GM12878 (cell line): ENCODE data around the gene KLHDC10.

Experiments
- CHD2 ChIP-seq: IDR thresholded peaks from 2 replicates; pipeline ENCODE4 v1.6.1; 2011; ENCODE audit warnings: low read depth, low read length, improper control_type of control experiment, borderline replicate concordance
- CTCF ChIP-seq, 3 experiments: IDR thresholded peaks in 2 of 3; conservative IDR thresholded peaks in 1 of 3; 2 replicates each; pipeline ENCODE4 v1.5.1; 2011; ENCODE audit warnings: low read depth in 3 of 3, low read length in 3 of 3, mild to moderate bottlenecking in 3 of 3, control low read depth in 2 of 3, moderate library complexity in 2 of 3, inconsistent platforms in 1 of 3, mixed read lengths in 1 of 3; ENCODE audit not compliant: control insufficient read depth in 2 of 3, insufficient read depth in 1 of 3; ENCODE audit errors: extremely low read depth in 1 of 3
- MAX ChIP-seq: IDR thresholded peaks from 2 replicates; pipeline ENCODE4 v1.6.1; 2012; ENCODE audit warnings: low read depth, low read length, improper control_type of control experiment
- NFYB ChIP-seq: IDR thresholded peaks from 2 replicates; pipeline ENCODE4 v1.6.1; 2011; ENCODE audit warnings: low read depth, mild to moderate bottlenecking, low read length, improper control_type of control experiment, moderate library complexity; ENCODE audit not compliant: insufficient read depth

GRCh38 chr7:130021105-130021834 lies 49.1 kb upstream of the KLHDC10 start:
- TF ChIP-seq CTCF (IDR thresholded peaks at IDR 0.05 in 2 of 3, conservative IDR thresholded peaks at IDR 0.05 in 1 of 3; ENCODE audit: control insufficient read depth in 2 of 3, extremely low read depth in 1 of 3, insufficient read depth in 1 of 3, low read depth in 3 of 3, low read length in 3 of 3) (no peak), MAX (no peak), CHD2 (no peak), NFYB (no peak)
